Activated T-helper 1 cell treated with Interleukin-2 at 50 U/mL for 16 hours (primary cell): Measurements from ENCODE around the gene AMDHD2.
"Not testable (repeated sequence)": the region's sequence is repeated elsewhere in the genome, so short reads cannot be mapped to it uniquely, and the experiment has no call there.

Source experiments
- DNase-seq: peaks from one replicate; pipeline ENCODE4 v3.0.0-alpha.2; 2020; ENCODE audit warnings: low read depth

The AMDHD2 gene

GRCh38 chr16:2580143-2580542, 60.0 kb downstream of the AMDHD2 start:
- DNase-seq, result not testable (repeated sequence)

GRCh38 chr16:2580818-2581217, 60.6 kb downstream of the AMDHD2 start:
- DNase-seq, result not testable (repeated sequence)
